Activated naive CD4-positive, alpha-beta T cell treated with anti-CD3 and anti-CD28 coated beads, Interleukin-2, amount 50 U/mL, for 16 hours (primary cell): ENCODE results near the gene ANKRD62.

ENCODE experiments used
- DNase-seq: peaks from one replicate; pipeline ENCODE4 v3.0.0-alpha.2; 2020

Gene ANKRD62

DNA sequence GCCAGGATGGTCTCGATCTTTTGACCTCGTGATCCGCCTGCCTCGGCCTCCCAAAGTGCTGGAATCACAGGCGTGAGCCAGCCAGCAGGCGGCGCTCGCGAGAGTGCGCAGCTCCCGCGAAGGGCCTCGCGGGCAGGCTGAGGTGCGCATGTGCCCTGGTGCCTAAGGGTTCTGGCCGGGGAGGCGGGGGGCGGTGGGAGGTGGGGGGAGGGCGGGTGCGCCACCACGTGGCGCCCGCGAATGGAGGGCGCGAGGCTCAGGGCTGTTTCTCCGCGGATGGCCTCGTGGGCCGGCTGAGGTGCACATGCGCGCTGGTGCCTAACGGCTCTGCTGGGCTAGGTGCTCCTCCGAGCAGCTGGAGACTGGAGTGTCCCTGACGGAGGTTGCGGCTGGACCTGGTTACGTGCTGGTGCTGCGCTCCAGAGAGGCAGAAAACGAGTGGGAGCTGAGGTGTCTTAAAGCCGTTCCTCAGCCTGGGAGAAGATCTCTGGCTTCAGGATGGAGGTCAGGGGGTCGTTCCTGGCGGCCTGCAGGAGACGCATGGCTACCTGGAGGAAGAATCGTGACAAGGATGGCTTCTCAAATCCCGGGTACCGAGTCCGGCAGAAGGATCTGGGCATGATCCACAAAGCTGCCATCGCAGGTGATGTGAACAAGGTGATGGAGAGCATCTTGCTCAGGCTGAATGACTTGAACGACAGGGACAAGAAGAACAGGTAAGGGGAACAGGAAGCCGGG is at the start of gene ANKRD62:
TSS of gene ANKRD62 (plus strand) at position 324 of the 738 bp plus-strand sequence. CDS start at position 499, 175 bp downstream.
- DNase-seq = no peak

DNA sequence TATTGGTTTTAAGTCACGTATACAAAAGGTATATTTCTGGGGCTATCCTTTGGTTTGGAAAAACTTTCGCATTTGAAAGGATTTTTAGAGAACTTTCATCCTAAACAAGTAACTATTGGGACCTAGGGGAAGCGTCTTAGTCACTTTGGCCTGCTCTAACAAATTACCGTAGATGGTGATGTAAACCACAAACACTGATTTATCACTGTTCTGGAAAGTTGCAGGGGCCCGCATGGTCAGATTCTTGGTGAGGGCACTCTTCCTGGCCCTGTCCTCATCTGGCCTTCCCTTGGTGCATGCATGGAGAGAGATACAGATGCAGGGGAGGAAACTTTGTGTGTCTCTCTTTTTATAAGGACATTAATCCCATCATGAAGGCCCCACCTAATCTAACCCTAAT is 49.1 kb upstream of the ANKRD62 start:
- no peak for DNase-seq

DNA sequence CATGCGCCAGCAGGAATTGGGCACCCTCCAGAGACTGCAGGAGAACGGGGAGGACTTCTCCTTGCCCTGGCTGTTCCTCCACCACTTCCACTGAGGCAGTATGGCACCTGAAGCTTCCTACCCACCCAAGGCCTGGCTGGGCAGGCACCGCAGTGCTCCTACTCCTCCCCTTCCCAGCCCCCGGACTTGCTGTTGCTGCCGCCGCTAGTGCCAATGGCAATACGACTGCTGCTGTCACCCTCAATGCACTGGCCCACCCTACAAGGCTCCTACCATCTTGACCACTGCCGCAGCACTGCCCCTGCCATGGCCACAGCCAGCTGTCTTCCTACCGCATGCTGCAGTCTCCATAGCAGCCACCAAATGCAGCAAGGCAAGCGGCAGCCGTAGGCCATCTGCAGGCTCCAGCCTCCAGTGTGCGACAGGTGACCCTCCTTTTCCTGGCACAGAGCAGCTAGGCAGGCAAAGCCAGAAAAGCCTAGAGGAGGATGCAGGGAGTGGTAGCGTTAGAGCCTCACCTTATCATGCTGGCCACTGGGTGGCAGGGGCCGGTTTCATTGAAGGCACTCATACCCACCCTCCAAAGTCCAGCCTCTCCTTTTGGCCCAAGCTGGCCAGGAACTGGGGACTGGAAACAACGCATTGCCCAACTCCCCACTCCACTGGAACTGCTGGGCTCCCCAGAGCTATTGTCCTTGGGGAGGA is 47.4 kb upstream of the ANKRD62 start:
- no peak for DNase-seq

DNA sequence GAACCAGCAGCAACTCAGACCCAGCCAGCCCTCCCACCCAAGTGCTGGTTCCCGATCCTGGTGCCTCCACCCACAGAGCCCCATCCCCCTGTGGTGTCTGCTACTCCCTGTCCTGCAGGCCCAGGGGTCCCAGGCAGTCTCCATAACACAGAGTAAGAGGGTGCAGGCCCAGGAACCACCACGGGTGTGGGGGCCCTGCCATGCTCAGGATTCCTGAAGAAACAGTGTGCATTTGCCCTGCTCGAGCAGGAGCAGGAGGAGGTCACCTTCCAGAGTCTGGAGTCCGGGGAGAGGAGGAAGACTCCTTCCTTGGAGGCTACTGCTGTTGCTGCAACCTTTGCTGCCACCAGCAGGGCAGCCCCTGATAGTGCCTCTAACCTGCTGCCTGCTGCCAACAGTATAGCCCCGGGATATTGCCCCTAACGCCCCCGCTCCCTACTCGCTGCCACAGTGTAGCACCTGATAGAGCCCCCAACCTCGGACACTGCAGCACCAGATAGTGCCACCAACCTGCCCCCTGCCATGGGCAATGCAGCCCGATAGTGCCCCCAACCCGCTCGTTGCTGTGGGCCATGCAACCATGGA is 46.8 kb upstream of the ANKRD62 start:
- no peak for DNase-seq

DNA sequence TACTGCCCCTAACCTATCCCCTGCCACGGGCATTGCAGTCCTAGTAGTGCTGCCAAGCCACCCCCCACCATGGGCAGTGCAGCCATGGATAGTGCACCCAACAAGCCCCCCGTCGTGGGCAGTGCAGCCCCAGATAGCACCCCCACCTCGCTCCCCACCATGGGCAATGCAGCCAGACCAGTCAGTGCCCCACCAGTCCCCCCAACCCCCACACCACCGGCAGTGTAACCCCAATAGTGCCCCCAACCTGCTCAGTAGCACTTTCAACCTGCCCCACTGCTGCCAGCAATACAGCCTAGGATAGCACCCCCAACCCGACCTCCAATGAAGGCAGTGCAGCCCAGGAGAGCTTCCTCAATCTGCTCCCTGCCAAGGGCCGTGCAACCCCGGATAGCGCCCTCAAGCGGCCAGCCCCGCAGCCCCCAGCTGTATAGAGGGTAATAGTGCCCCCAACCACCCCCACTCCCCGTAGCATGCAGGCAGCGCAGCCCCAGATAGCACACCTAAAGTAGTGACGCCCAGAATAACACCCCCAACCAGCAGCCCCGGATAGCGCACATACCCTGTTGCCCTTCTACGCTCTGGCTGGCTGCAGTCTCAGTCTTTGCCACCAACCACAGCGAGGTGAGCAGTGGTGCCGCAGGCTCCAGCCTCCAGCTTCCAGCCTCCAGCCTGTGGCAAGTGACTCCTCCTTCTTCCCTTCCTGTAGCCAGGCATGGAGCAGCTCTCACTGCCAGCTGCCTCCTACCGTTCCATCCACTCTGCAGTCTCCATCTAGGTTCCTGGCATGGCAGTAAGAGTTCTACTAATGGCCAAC is 45.4 kb upstream of the ANKRD62 start:
- no peak for DNase-seq

DNA sequence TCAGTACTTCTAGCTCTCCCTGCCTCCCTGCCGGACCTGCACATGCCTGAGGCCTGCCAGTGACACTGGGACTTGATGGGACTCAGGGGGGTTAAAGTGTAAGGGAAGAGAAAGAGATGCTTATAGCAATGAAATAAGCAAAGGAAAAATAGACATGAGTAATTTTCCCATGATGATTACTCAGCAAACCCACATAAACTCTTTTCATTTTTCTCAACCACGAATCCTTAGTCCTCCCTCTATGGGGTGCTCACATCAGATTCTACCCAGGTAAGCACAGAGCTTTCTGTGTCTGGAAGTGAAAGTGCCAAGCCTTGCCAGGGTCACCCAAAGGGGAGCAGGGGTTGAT is 44.8 kb upstream of the ANKRD62 start:
- no peak for DNase-seq

DNA sequence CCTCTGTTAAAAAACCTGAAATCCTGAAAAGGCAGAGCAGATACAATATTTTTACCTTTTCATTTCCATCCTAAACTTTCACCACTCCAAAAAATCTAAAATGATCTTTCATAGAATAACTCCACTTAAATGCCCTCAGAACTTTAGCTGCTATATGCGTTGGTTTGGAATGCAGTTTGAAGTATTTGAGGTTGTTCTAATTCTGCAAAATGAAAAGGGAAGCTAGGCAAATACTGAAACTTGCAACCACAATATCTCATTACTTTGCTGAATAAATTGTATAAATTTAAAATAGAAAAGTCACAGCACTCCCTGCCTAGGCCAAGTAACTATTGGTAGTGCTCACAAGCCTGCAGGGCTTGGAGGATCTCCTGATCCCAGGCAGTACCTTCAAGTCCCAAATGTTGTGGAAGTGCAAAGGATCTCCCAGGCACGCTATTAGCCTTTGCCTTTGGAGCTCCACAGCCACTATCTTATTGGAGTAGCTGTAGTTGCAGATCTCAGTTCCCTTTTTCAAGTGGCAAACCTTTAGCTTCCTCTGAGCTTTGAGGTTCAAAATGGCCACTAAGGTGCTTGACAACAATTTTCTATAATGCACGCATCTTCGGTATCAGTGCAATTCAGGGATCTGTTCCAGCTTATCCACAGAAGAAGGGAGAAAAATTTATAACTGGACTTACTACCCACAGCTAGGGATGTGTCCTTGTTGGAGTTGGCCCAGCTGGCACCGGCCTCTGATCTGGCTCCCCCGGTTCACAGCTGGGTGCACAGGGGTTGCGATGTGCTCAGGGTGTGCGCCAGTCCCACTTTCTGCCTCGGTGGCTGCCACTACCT is 43.4 kb upstream of the ANKRD62 start:
- DNase-seq = no peak

DNA sequence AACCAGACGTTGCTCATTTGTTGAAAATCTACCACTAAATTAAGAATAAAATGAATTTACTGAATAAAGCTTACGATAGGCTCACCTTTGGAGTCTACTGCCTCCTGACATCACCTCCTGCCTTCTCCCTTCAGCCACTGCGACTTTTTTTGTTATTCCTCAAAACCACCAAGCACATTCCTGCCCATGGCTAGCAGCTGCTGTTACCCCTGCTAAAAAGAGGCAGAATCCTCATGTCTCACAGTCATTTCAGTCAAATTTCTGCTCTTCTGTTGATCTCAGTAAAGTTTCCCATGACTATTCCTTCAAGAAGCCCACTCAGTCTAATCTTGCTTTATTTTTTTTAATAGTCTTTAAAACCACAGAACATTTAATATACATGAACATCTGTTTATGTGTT is 40.8 kb upstream of the ANKRD62 start:
- no peak for DNase-seq

DNA sequence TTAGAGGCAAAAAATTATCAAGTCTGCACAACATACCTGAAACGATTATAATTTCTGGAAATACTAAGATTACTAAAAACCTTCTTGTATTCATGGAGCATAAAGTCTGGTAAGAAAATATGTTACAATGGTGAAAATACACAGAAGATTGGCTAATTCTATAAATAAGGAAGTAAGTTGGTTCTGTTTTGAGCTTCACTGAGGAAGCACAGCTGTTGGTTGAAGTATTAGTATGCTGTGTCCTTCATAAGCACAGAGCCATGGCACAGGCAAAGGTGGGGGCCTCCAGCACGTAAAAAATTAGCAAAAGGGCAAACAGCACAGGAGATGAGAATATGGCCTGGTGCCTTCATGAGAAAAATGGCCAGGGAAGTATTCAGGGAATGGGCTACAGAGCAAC is 40.4 kb upstream of the ANKRD62 start:
- DNase-seq = no peak

DNA sequence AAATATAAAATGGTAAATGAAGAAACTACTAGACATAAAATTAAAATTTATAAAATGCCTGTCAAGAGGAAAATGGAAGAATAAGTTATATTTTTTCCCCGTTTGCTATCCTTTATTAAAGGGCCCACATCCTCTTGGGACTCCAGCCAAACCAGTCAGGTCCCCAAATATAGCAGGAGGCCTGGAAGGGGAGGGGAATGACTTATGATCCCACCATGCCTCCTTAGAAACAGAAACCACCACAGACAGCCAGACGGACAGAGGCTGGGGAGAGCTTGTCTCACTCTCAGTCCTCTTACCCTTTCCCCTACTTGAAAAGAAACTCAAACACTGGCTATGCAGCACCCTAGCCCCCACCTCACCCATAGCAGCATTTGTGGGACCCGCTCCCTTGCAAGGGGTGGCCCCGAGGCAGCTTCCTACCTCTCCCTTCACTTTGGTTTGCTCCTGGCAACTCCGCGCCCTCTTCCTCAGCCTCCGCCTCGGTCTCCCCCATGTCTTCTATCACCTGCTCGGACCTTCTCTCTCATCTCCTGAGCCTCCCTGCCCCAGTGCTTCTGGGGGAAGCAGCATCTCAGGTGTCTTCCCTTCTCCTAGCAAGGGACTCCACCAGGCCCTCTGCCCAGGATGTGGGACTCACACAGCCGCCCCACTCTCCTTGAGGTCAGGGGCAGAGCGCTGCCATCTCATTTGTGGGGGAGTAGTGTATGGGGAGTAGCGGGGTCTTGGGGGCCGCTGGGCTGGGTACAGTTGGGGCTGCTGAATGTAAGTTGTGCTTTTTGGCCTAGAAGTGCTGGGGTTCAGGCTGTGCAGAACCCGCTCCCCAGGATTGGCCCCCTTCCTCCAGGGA is 37.4 kb upstream of the ANKRD62 start:
- DNase-seq = no peak

DNA sequence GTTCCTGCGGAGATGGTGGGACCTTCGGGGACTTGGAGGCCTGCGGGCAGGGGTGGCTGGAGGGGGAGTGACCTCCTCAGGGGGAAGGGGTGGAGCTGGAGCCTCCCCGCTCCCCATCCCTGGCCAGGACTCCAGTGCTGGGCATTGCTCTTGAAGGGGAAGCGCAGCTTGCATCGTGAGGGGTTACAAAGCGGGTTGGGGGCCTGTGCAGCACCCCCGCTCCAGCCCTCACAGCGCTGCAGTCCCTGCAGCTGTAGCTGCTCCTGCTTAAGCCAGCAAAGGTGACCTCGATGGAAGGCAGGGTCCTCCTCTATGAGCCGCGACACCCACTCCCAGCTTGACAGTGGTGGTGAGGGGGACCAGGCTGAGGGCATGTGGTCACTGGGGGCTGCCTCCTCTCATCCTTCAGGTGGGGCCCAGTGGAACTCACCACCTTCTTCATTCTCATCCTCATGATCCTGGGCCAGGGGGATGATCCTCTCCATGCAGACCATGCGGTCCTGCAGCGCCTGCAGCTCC is 36.7 kb upstream of the ANKRD62 start:
- DNase-seq = no peak

DNA sequence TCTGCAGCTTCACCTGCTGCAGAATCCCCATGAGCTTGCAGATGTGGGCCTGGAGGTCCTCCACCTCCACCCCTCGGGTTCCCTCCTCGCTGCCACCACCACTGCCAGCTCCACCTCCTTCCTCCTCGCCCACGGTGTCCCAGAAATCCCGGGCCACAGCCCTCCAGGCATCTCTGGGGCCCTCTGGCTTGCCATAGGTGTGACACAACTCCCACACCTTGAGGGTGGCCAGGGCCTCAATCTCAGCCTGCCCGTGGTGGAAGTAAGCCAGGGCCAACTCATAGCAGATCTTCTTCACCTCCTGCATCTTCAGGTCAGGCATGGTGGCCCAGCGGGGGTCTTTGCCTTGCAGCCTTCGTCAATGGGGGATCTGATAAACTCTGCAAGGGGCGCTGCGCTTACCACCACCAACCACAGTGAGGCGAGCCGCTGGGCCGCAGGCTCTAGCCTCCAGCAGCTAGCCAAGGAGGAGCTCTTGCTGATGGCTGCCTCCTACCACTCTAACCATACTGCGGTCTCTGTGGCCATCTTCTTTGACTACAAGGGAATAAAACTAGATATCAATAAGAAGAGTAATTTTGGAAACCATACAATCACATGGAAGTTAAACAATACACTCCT is 36.1 kb upstream of the ANKRD62 start:
- no peak for DNase-seq

DNA sequence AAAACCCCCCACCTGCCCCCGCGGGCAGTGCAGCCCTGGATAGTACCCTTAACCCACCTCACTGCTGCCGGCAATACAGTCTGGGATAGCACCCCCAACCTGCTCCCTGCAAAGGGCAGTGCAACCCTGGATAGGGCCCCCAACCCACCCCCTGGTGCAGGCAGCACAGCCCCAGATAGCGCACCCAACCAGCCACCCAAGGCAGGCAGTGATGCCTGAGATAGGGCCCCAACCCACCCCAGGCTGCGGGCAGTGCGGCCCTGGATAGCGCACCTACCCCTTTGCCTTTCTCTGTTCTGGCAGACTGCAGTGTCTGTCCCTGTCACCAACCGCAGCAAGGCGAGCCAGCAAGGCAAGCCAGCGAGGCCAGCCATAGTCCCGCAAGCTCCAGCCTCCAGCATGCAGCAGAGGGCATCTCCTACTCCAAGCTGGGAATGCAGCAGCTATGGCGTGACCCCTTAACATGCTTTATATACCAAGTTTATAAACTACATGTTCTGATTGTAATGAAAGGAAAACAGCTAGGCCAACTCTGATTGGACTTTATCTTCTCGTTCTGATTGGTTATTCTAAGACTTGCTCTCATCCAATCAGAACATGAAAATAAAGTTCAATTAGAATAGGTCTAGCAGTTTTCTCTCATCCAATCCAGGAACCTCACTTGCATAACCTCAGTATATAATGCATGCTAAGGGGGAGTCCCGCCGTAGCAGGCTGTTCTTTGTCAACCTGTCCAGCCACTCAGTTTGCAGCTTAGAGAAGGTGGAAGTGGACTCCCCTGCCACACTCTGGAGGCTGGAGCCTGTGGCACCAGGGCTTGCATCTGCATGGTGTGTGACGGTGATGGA is 34.1 kb upstream of the ANKRD62 start:
- DNase-seq = no peak

DNA sequence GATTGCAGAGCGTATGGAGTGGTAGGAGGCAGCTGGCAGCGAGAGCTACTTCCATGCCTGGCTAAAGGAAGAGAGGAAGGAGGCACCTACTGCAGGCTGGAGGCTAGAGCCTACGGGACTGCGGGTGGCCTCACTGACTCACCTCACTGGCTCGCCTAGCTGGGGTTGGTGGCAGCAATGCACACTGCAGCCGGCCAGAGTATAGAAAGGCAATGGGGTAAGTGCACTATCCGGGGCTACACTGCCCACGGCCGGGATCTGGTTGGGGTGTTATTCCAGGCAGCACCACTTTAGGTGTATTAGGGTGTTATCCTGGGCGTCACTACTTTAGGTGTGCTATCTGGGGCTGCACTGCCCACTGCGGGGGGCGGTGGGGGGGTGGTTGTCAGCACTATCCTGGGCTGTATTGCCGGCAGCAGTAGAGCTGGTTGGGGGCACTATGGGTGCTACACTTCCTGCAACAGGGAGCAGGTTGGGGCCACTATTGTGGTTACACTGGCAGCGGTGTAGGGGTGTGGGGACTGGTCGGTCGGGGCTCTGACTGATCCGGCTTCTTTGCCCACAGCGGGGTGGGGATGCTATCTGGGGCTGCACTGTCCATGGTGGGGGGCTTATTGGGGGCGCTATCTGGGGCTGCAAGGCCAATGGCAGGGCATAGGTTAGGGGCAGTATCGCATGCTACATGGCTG is 33.3 kb upstream of the ANKRD62 start:
- no peak for DNase-seq

DNA sequence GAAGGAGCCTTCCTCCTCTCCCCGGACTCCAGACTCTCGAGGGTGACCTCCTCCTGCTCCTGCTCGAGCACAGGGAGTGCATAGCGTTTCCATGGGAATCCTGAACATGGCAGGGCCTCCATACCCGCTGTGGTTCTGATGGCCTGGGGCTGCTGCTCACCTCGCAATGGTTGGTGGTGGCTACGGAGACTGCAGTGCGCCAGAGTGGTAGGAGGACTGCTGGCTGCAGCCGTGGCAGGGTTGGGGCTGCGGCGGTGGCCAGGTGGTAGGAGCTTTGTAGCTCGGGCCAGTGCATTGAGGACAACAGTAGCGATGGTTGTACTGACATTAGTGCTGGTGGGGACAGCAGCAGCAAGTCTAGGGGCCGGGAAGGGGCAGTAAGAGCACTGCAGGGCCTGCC is 32.0 kb upstream of the ANKRD62 start:
- no peak for DNase-seq

DNA sequence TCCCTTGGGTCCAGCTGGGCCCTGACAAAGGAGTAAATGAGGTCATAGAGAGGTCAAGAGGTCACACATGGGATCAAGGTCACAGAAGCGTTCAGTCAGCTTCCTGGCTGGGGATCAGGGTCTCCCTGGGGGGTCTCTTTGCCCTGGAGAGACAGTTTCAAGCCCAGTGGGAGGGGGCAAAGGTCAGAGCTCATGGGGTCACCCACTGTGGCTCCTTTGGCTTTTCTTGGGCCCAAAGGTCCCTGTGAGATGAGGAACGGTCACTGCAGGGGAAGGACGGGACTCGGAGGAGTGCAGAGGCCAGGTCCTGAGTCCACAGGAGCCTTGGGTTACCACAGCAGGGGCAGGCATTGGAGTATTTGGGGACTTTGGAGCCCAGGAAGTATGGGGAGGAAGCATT is 30.7 kb upstream of the ANKRD62 start:
- DNase-seq = no peak

DNA sequence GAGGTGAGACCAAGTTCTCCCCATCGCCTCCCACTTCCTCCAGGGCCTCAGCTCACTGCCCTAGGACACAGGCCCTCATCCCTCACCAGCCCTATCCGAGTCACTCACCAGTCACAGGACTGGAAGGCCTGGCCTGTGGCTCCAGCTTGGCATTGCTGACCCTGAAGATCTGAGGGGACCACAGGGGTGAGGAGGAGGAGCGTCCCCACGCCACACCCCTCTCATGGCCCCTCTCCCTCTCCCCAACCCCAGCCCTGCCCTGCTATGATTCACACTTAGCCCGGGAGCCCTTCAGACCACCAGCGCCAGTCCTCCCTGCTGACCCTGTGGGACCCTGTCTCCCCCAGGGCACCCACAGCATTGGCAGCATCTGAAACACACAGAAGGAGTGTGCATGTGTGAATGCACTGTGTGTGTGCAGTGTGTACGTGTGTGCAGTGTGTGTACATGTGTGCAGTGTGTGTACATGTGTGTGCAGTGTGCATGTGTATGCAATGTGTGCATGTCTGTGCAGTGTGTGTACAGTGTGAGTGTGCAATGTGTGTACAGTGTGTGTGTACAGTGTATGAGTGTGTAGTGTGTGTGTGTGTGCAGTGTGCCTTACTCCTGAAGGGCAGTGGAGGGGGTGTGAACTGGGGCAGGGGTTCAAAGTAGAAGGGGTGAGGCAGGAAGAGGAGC is 29.4 kb upstream of the ANKRD62 start:
- DNase-seq = no peak

DNA sequence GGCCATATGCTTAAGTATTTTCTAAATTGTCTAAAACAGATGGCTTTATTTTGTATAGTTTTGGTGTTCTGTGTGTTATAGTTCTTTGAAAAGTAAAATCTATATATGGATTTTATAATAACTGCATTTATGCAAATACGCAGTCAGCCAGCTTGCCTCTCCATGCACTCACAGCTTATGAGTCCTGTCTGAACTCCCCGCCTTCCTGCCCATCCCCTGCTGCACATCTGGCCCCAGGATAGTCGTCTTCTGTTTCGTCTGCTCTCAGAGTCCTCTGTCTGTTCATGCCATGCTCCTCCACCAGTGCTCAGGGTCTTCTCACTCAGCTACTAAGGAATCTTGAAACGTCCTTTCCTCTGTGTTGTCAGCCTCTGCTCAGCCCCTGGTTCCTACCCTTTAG is 28.2 kb upstream of the ANKRD62 start:
- DNase-seq = no peak
